NOMO-1 treated with DMSO at 0.1 percent for 48 hours (cell line): ENCODE results near the gene VARS2.
"Not testable (repeated sequence)": the region's sequence is repeated elsewhere in the genome, so short reads cannot be mapped to it uniquely, and the experiment has no call there.

Experiments used
- DNase-seq: peaks from one replicate; lab custom pipeline; 2025; ENCODE audit not compliant: unreplicated experiment; lab: John Stamatoyannopoulos, UW

VARS2 gene

DNA sequence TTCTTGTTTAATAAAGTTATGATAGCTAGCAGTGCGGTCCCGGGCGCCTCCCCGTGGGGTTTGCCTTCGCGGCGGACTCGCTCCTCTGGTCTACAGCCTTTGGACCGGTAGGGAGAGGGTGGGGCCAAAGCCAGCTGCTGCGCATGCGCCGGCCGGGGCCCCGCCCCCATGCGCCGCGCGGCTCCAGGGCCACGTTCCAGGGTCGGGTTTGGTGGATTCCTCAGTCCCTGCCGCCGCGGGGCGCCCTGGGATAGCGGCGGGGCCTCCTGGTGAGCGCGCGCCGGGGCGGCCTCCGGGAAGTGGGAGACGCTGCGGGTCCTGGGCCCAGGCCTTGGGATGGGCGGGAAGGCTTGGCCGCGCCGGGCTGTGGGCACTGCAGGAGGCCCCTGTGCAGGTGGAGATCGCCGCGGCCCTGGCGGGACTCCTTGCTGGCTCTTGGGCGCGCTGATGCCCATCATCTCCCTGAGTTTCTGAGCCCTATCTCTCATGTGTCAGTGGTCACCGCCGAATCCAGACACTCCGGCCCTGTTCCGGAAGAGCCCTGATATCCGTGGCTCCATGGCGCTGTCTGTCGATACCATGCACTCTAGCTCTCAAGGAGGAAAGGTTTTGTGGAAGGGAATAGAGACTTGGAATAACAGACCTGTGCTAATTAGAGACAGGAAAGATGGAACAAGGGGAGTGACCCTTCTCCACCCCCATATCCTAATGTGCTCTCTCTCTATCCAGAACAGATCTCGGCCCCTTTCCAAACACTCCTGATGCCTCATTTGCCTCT is at the start of gene VARS2:
VARS2 (plus strand) TSS at position 163 of the 778 bp plus-strand sequence; CDS start at position 762, 599 bp downstream.
- peak; percentile 88 for DNase-seq

DNA sequence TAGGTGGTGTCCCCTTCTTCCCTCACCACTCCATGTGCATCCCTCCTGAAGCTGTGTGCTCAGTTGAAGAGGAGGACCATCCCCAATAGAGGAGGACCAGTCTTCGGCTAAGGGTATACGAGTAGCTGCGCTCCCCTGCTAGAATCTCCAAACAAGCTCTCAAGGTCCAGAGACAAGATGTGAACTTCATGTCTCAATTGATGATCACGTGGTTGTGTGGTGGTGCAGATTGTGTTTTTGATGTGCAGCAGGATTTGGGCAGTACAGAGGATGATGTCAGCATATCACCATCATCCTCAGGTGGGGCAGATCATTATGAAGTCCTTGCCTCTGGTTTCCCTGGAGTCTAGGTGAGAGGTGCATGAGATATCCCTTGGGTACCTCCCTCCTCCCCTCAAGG is 49.7 kb upstream of the VARS2 start:
- no peak for DNase-seq

DNA sequence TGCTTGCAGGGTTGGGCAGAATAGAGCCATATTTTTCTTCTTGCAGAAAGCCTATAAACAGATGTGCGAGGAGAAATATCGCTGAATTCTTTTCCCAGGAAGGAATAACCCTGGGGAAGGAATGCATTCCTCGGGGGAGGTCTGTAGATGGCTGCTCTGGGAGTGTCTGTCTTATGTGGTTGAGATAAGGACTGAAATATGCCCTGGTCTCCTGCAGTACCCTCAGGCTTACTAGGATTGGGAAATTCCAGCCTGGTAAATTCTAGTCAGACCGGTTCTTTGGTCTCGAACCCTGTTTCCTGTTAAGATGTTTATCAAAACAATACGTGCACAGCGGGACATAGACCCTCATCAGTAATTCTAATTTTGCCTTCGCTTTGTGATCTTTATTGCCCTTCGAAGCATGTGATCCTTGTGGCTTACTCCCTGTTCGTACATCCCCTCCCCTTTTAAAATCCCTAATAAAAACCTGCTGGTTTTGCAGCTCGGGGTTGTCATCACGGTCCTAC is 44.7 kb upstream of the VARS2 start:
- DNase-seq = not testable (repeated sequence)

DNA sequence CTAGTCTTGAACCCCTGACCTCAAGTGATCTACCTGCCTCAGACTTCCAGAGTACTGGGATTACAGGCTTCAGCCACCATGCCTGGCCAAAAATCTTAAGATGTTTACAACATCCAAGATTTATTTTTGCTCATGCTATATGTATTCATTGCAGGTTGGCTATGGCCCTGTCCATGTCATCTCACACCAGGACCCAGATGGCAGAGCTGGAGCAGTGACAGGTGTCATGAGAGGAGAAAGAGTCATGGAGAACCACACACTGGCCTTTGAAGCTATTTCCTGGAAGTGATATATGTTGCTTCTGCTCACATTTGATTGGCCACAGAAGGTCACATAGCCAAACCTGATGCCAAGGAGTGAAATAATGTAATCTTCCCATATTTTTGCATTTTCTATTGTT is 43.5 kb upstream of the VARS2 start:
- no peak for DNase-seq

DNA sequence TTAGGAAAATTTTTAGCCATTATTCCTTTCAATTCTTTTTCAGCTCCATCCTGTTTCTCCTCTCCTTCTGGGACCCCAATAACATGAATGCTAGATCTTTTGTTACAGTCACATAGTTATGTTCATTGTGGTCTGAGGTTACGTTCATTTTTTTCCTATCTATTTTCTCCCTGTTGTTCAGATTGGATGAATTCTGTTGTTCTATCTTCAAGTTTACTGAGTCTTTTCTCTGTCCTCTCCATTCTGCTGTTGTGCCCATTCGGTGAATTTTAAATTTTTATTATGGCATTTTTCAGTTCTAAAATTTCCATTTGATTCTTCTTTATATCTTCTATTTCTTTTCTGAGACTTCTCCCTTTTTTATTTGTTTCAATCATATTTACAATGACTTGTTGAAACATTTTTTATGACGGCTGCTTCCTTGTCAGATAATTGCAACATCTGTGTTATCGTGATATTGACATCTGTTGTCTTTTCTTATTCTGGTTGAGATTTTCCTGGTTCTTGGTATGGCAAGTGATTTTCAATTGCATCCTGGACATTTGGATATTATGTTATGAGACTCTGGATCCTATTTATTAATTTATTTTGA is 42.4 kb upstream of the VARS2 start:
- DNase-seq = no peak

DNA sequence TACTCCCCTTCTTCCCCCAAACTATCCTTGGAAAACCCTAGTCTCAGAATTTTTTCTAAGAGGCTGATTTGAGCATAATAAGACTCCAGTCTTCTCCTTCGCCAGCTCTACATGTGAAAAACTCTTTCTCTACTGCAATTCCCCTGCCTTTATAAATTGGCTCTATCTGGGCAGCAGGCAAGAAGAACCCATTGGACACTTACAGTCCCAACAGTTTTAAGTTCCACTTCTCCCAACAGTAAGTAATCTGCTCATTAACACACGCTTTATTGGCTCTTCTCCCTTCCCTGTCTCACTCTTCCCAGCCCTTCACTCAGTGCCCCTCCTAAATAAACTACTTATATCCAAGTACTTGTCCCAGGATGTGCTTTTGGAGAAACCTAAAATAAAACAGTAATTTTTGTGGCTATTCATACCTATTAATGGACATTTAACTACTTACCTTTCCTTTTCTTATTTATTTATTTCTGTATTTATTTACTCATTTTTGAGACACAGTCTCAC is 40.8 kb upstream of the VARS2 start:
- no peak for DNase-seq

DNA sequence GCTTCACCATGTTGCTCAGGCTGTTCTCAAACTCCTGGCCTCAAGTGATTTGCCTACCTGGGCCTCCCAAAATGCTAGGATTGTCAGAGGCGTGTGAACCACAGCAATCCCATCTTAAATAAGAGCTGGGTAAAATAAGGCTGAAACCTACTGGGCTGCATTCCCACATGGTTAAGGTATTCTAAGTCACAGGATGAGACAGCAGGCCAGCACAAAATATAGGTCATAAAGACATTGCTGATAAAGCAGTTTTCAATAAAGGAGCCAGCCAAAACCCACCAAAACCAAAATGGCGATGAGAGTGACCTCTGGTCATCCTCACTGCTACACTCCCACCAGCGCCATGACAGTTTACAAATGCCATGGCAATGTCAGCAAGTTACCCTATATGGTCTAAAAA is 40.2 kb upstream of the VARS2 start:
- not testable (repeated sequence) for DNase-seq

DNA sequence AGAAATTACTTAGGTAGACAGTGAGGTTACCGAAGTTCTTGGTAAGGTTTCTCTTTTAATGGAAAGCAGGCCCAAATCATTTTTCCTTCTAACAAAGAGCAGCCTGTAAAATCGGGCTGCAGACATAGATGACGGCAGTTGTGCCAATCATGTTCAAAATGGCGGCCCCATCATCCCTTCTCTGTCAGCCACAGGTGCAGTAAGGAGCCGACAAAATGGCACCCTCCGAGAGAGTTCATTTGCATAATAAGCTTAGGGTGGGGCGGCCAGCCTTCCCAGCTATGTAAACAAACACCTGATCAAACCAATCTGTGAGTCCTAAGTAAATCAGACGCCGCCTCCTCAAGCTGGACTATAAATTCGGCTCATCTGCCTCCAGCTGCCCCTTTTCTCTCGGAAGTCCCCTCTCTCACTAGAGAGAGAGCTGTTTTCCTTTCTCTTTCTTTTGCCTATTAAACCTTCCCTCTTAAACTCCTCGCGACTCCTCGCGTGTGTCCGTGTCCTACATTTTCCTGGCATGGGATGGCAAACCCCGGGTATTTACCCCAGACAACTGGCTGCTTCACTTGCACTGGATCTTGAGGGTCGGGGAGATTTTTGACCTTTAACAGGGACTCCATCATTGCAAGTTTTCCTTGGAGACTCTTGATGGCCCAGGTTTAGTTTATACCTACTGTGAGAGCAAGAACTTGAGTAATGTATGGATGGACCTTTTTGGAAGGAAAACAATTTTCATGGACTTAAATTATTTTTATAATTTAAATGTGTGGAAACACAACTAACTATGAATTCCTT is 38.6 kb upstream of the VARS2 start:
- no peak for DNase-seq

DNA sequence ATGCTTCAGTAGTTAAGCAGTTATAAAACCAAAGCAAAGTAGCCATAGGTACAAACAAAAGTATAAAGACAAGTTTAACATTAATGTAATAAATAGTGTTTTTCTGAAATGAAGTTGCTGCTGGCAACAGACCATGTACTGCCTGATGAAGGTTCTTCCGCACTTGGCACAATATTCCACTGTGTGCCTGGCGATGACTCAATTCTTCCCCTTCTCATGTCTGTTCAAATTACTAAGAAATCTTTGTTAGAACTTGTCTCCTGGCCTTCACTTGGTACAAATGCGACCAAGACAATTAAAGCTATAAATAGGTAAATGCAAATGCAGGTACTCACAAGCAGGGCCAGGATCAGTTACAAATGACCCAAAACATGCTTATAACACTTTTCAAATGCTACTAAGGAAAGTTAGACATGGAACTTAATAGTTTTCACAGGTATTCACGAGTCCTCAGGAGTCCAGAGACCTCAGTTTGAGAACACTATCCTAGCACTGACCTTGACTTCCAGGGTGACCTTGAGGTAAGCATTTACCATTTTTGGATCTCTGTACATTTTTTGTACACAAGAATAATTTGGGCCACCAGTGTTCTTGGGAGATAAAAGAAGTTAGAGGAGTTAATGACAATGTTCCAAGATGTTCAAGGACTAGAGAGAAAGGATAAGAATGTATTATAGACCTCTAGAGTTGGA is 37.9 kb upstream of the VARS2 start:
- DNase-seq = no peak

DNA sequence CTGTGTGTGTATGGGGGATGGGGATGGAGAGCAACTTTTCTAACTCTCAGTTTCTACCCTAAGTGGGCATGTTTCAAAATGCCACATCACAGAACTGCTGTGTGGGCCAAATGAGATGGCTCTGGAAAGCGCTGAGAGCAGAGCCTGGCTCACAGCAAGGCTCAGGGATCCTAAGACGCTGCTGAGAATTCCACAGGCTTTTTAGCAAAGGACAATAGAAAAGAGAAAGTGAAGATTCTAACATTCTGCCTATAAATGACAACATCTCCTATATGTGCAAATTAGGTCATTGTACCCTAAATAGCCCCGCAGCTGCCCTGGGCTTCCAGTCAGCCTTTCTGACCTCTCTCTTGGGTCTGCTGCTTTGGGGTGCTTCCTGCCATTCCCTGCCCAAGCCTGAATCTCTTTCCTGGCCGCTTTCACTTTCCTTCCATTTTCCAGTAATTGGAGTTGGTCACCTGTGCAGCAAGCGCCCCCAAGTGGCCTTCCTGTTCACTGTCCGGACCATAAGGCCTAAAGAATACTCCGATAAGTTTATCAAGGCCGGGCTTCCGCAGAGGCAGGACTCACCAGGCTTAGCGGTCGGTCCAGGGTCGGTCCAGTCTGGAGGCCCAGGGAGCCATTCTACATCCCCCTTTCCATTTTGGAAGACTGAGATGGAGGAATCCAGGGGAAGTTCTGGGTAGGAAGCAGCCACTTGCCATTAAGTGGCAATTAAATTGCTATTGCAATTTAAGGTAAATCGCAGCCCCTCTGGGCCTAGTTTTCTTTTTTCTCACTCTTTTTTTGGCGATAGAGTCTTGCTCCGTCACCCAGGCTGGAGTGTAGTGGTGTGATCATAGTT is 36.4 kb upstream of the VARS2 start:
- peak; percentile 54 for DNase-seq

DNA sequence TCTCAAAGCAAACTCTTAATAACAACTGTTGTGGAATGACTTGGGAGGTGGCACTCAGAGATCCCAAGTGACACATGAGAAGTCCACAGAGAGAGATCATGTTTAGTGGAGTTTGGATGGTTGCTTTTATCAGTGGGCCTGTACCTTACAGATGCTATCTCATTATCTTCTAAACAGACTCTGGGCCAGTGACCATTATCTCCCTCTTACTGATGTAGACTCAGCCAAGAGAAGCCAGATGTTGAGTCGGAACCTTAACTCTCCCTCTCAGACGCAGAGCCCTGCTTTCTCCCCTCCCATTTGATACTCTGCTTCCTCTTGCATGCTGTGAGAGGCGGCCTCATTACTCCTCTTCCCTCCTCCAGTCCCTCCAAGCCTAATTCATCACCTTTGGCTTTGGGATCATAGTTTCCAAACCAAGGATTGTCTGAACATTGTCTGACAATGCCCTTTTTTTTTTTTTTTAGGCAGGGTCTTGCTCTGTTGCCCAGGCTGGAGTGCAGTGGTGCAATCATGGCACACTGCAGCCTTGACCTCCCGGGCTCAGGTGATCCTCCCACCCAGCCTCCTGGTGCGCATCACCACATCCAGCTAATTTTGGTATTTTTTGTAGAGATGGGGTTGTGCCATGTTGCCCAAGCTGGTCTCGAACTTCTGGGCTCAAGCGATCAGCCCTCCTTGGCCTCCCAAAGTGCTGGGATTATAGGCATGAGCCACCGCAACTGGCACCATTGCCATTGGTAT is 34.2 kb upstream of the VARS2 start:
- no peak for DNase-seq

DNA sequence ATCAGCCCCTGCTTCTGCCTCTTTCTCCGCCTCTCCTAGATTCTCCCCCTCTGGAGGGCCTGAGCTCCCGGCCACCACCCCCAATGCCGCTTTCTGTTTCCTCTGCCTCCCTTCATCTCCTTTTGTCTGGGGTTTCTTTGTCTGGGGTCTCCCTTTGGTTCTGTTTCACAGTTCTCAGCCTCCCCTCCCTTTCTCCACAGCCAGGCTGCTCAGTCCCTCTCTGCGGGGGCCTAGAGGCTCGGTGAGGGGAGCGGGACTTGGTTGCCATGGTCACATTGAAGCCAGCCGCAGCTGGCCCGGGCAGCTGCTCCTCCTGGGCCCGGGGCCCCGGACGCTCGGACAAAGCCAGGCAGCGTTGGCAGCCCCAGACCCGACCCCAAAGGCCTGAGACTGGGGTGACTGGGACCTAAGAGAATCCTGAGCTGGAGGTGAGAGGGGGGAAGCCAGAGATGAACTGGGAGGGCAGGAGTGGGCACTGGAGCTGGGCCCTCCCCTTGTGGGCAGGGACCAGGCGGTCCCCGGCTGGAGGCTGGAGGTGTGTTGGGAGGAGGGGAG is 33.3 kb upstream of the VARS2 start:
- DNase-seq = no peak

DNA sequence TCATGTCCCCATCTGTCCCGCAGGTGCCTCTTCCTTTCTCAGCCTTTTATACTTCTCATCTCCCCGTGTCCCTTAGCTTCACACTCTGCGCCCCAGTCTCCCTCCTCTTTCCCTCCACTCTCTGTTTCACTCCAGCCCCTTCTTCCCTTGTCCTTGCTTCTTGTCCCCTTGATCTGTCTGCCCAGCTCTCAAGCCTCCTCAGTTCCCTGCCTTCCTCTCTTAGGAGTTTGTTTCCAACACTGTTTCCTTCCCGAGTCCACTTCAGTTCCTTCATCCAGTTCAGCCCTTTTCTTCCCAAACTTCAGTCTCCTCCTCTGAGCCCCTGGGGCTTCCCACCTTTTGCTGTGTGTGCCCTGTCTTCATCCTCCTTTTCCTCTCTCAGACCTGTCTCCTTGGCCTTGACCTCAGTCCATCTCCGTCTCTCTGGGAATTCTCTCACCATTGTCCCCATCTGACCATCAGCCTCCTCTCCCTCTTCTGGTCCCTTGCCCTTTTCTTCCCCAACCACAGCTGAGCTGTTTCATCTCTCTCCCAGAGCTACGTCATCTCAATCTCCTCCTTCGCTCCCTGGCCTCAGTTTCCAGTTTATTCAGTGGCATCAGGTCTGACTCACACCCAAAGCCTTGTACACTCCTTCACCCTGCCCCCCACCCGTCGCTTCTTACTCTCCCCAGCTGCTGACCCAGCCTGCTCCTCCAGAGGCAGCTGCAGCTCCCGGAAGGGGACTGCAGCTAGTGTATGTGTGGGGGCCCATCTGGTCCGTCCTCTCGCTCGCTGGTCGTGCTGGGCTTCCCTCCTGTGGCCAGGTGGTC is 32.4 kb upstream of the VARS2 start:
- DNase-seq = no peak

DNA sequence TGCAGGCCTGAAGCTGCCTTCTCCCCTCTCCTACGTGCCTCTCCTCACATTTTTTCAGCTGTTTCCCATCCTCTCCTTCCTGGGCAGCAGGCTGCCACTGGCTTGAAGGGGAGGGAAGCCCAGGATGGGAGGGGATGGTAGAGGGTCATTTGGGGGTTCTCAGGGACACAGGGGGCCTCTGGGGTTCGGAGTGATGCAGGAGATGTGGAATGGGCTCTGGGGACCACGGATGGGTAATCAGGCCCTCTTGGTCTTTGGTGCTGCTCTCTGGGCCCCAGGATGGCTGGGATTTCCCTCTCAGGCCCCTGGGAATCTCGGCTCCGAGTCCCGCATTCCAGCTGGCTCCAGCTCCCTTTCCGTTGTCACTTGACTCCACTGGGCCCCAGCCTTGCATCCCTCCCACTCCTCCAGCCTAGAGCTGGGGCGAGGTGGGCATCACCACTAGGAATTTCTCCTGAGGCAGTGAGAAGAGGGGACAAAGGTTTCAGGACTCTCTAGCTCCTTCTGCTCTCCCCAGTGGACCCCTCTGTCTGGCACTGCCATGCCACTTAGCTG is 31.8 kb upstream of the VARS2 start:
- DNase-seq = no peak

DNA sequence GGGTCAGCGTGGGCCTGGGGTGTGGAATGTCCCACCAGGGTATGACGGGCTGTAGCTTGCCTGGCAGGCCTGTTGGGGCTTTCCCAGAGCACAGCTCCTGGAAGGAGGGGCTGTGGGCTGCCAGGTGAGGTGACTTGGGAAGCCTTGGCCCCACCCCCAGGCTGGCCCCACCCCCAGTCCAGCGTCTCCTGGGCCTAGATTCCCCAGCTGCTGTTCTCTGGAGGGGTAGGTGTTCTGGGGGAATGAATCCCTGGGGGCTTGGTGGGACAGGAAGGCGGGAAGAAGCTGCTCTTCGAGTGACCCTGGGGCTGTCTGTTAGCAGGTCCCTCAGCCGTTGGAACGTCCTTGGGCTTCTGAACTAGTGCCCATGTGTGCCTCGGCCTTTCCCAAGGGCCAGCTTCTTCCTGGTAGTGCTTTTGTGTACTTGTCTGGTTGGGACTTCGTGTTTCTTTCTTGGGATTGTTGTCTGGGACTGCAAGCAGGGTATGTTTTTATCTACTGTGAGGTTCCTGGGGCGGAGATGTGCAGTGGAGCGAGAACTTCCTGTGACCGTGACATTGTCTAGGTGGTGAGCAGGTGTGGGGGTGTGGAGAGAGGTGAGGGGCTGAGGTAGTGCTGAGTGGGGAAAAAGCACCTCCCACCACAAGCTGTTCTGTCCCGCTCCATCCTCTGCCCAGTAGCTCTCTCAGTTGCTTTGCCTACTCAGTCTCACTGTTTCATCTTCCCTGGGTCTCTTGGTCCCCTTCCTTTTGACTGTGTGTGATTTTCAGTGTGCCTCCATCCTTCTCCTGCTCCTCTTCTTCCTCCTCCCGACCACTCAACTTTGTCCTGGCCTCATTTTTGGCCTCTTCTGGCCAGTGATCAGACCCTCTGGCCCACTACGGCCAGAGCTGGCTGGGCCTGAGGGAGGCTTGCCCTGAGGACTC is 31.0 kb upstream of the VARS2 start:
- no peak for DNase-seq

DNA sequence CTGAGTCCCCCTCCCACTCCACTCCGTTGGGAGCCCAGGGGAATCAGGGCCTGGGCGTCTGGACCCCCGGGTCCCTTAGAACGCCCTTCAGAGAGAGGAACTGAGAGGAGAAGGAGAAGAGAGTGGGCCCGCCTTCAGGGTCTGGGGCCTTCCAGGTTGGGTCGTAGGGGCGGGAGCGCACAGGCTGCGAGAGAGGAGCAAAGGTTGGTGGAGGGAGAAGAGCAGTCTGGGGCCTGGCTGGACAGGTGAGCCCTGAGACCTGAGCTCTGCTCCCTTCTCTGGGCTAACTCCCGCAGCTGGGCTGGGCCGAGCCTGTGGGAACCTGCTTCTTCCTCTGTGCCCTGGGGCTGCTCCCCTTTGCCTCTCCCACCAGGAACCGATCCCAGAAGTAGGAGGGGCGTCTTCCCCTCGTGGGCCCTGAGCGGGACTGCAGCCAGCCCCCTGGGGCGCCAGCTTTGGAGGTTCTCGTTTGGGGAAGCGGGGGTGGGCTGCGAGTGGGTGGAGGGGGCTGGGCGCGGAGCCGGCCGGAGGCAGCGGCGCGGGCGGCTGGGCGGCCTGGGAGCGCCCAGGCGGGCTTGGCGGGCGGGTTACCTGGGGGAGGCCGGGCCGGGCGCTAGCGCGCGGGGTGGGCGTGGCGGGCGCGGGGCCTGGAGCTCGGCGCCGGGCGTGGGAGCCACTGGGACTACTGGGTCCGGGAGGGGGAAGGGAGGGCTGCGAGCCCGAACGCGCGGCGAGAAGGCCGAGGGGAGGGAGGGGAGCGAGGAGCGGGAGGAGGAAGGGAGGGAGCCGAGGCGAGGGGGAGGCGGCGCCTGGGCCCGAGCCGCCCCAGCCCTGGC is 30.1 kb upstream of the VARS2 start, which contains the start of gene DDR1:
DDR1 (plus strand) TSS at position 835 of the 836 bp plus-strand sequence. CDS start 4,211 bp downstream, outside the sequence.
- no peak for DNase-seq
